Central memory CD8-positive, alpha-beta T cell (primary cell): Measurements from ENCODE around the gene IRX2.

Experiments used
- ATAC-seq: fragments of 150-1000 bp; cut with Tn5 transposase; replicated peaks from 2 replicates; pipeline ENCODE4 v1.10.0; 2022; ENCODE audit warnings: mild to moderate bottlenecking, moderate FRiP score, moderate number of reproducible peaks; ENCODE audit not compliant: poor library complexity, severe bottlenecking; ENCODE audit errors: extremely low read depth
- DNase-seq, 2 donors: peaks; one replicate each; pipeline ENCODE4 v3.0.0; 2021; ENCODE audit warnings: low spot score in 2 of 2
- H3K27ac Mint-ChIP-seq: one replicate; pipeline ENCODE4 v1.8.0; 2022; ENCODE audit warnings: low read depth, mild to moderate bottlenecking, moderate library complexity, mixed read lengths
- H3K27me3 Mint-ChIP-seq: one replicate; pipeline ENCODE4 v1.8.0; 2022; ENCODE audit warnings: mixed read lengths
- H3K36me3 Mint-ChIP-seq: one replicate; pipeline ENCODE4 v1.8.0; 2022; ENCODE audit warnings: mild to moderate bottlenecking, moderate library complexity, mixed read lengths; ENCODE audit not compliant: insufficient read depth
- H3K4me1 Mint-ChIP-seq: one replicate; pipeline ENCODE4 v1.8.0; 2022; ENCODE audit warnings: mixed read lengths
- H3K4me3 Mint-ChIP-seq: one replicate; pipeline ENCODE4 v1.8.0; 2022; ENCODE audit warnings: mild to moderate bottlenecking, moderate library complexity, mixed read lengths
- H3K9me3 Mint-ChIP-seq: one replicate; pipeline ENCODE4 v1.8.0; 2022; ENCODE audit warnings: mixed read lengths

IRX2 gene

GRCh38 chr5:2732850-2733249, 18.6 kb downstream of the IRX2 start:
- Mint-ChIP-seq H3K9me3 (peaks cover 4% of the 10 kb centered on the region), H3K36me3 (no peaks in the 10 kb centered on the region), H3K4me1 (no peaks in the 10 kb centered on the region), H3K27me3 (peaks cover 9% of the 10 kb centered on the region), H3K4me3 (no peak overlapping the region), H3K27ac (no peak overlapping the region)
- DNase-seq (no peak), ATAC-seq (no peak)

DNA sequence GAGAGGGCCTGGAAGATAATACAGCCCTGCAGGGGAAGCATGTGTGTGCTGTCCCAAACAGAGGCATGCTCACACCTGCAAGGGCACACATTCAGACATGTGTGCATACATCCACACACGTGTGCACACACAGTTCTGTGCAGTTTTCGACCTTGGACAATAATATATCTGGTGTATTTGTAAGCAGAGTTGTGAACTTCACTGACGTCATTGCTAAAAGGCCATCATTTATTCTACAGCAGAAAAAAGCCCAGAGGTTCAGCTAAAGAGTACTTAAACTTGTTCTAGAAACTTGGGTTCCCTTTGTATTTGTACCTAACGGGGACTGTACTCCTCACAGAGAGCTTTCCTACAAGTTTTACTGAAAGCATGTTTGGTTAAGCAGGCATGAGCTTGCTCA, 19.5 kb downstream of the IRX2 start:
- peaks cover 6% of the 10 kb centered on the region for H3K9me3 Mint-ChIP-seq

DNA sequence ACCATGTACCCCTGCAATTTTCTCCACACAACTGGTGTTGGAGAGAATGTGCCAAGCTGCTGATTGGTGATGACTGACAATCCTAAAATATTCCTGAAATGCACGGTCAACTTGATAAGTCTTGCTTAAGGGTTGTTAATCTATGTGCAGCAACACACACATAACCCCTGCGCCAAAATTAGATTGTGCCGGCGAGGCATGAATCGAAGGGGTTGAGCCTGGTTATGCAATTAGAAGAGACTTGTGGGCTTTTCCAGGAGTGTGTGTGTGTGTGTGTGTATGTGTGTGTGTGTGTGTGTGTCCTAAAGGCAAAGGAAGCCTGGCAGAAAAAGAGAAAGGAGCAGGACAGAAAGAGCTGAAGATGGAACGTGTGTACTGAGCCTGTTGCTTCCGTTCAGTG, 22.3 kb downstream of the IRX2 start:
- ATAC-seq (no peak), DNase-seq (no peak)
- peaks cover 6% of the 10 kb centered on the region for H3K27me3 Mint-ChIP-seq
- H3K36me3 Mint-ChIP-seq, result no peaks in the 10 kb centered on the region
- H3K27ac Mint-ChIP-seq, result no peak overlapping the region
- peaks cover 6% of the 10 kb centered on the region for H3K9me3 Mint-ChIP-seq
- H3K4me1 Mint-ChIP-seq, result no peaks in the 10 kb centered on the region
- no peak overlapping the region for H3K4me3 Mint-ChIP-seq

More for the DNA sequence above, 19.5 kb downstream of the IRX2 start:
- DNase-seq, result no peak
- H3K4me1 Mint-ChIP-seq, result no peaks in the 10 kb centered on the region
- no peak overlapping the region for H3K4me3 Mint-ChIP-seq
- ATAC-seq, result no peak
- no peaks in the 10 kb centered on the region for H3K36me3 Mint-ChIP-seq
- H3K27ac Mint-ChIP-seq, result no peak overlapping the region
- peaks cover 6% of the 10 kb centered on the region for H3K27me3 Mint-ChIP-seq

GRCh38 chr5:2727550-2727949, 23.9 kb downstream of the IRX2 start:
- no peak for ATAC-seq
- Mint-ChIP-seq H3K27ac (no peak overlapping the region), H3K27me3 (peaks cover 6% of the 10 kb centered on the region), H3K4me3 (no peak overlapping the region), H3K36me3 (no peaks in the 10 kb centered on the region), H3K4me1 (no peaks in the 10 kb centered on the region), H3K9me3 (peaks cover 6% of the 10 kb centered on the region)
- DNase-seq, result no peak

DNA sequence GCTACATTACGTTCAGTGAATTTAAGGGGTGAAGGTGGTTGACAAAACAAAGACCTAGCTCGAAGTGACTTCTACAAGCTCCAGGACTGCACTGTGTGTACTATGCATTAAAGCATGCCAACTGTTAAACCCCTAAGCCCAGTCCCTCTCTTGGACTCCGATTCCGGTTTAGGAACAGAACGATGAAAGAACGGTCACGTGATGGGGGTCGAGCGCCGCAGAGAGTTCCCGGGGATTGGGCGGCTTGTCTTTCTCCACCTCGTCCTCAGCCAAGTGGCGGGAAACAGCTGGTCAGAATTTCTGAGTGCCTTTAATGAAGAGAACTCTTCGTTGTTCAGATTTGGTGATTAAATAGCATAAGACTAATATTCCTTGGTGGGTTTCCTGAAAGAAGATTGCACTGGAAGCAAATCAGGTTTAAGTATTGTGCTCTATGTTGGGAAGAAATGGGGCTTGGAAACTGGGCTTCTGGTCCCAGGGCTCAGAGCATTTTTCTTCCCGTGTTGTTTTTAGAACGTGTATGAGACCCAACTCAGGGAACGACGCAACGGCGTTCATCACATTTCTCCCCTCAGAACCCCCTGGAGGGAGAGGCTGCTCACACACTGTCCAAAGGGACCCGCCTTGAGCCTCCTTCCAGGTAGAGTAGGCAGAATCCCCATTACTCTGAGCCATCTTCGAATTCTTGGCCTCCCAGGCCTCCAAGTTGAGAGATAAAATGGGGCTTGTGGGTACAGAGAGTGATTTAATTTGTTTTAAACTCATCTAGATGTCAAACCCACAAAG, 25.3 kb downstream of the IRX2 start:
- peaks cover 6% of the 10 kb centered on the region for H3K9me3 Mint-ChIP-seq
- no peak overlapping the region for H3K4me3 Mint-ChIP-seq
- ATAC-seq (no peak), DNase-seq (no peak)
- no peaks in the 10 kb centered on the region for H3K4me1 Mint-ChIP-seq
- no peaks in the 10 kb centered on the region for H3K36me3 Mint-ChIP-seq
- no peaks in the 10 kb centered on the region for H3K27me3 Mint-ChIP-seq
- no peak overlapping the region for H3K27ac Mint-ChIP-seq

DNA sequence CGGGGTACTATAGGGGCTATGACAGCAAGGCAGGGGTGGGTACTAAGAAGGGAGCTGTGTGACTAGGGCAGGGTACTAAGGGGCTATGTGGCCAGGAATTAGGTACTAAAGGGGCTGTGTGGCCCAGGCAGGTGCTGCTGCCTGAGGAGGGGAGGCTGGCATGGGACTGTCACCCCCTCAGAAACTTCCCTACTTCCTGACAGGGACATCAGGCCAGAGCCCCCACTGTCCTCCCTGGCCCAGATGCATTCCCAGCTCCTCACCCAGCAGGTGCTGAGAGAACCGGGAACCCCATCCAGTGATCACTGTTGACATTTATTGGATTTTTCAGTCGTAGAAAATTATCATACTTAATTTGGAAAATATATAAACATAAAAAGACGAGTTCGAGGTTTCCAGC, 26.6 kb downstream of the IRX2 start:
- no peak overlapping the region for H3K27ac Mint-ChIP-seq
- DNase-seq (no peak), ATAC-seq (no peak)
- no peaks in the 10 kb centered on the region for H3K4me1 Mint-ChIP-seq
- no peaks in the 10 kb centered on the region for H3K27me3 Mint-ChIP-seq
- no peak overlapping the region for H3K4me3 Mint-ChIP-seq
- H3K36me3 Mint-ChIP-seq, result no peaks in the 10 kb centered on the region
- peaks cover 10% of the 10 kb centered on the region for H3K9me3 Mint-ChIP-seq

DNA sequence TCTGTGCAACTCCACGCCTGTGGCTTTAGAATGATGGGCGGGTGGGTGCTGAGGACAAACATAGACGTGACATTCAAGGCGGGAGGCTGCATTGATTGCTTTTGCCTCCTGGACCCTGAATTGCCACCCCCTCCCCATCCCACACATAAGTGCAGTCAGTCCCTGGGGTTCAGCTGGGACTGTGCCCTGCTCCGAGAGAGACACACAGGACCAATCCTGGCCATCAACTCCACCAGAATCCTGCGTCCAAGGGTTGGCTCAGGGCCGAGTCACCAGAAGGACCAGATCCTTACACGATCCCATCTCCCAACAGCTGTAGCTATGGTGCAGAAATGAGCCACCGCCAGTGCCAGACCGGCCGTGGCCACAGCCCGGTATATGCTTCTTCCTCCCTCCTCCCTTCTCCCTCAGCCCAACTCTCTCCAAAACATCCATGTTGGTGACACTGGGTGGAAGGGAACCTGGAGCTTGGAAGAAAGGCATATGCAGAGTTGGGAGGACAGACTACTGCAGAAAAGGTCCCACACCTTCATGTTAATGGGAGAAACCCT, 27.4 kb downstream of the IRX2 start:
- H3K4me1 Mint-ChIP-seq, result no peaks in the 10 kb centered on the region
- peaks cover 11% of the 10 kb centered on the region for H3K9me3 Mint-ChIP-seq
- no peak overlapping the region for H3K4me3 Mint-ChIP-seq
- ATAC-seq (no peak), DNase-seq (no peak)
- no peaks in the 10 kb centered on the region for H3K27me3 Mint-ChIP-seq
- no peak overlapping the region for H3K27ac Mint-ChIP-seq
- H3K36me3 Mint-ChIP-seq, result no peaks in the 10 kb centered on the region

DNA sequence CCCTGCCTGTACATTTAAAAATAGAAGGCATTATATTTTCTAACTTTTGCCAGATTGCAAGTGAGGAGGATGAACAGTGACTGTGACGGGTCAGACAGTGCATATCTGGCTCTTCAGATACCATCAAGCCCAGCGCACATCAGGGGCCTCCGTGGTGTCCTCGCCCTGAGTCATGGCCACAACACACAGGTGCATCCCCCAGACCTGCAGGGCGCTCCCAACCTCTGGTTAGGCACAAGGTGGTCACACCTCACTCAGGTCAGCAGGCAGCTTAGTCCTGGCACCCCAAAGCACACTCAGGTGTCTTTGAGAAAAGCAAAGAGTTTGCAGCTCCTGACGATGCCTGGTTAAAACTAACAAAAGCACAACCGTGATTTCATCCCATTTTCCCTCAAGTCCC, 28.6 kb downstream of the IRX2 start:
- H3K4me3 Mint-ChIP-seq, result no peak overlapping the region
- no peak for DNase-seq
- H3K27ac Mint-ChIP-seq, result no peak overlapping the region
- no peak for ATAC-seq
- H3K27me3 Mint-ChIP-seq, result no peaks in the 10 kb centered on the region
- no peaks in the 10 kb centered on the region for H3K36me3 Mint-ChIP-seq
- no peaks in the 10 kb centered on the region for H3K4me1 Mint-ChIP-seq
- H3K9me3 Mint-ChIP-seq, result peaks cover 8% of the 10 kb centered on the region

- H3K4me1 Mint-ChIP-seq, result no peaks in the 10 kb centered on the region
- DNase-seq, result no peak
- no peak for ATAC-seq
- no peaks in the 10 kb centered on the region for H3K27me3 Mint-ChIP-seq
- peaks cover 5% of the 10 kb centered on the region for H3K9me3 Mint-ChIP-seq
- H3K27ac Mint-ChIP-seq, result no peak overlapping the region
- H3K4me3 Mint-ChIP-seq, result no peak overlapping the region
- no peaks in the 10 kb centered on the region for H3K36me3 Mint-ChIP-seq
Measured at GRCh38 chr5:2721385-2722138, 29.9 kb downstream of the IRX2 start.

- no peak for ATAC-seq
- no peak overlapping the region for H3K4me3 Mint-ChIP-seq
- no peaks in the 10 kb centered on the region for H3K4me1 Mint-ChIP-seq
- DNase-seq, result no peak
- H3K9me3 Mint-ChIP-seq, result peaks cover 5% of the 10 kb centered on the region
- no peaks in the 10 kb centered on the region for H3K27me3 Mint-ChIP-seq
- H3K36me3 Mint-ChIP-seq, result no peaks in the 10 kb centered on the region
- no peak overlapping the region for H3K27ac Mint-ChIP-seq
Measured at GRCh38 chr5:2719332-2719731, 32.1 kb downstream of the IRX2 start.

DNA sequence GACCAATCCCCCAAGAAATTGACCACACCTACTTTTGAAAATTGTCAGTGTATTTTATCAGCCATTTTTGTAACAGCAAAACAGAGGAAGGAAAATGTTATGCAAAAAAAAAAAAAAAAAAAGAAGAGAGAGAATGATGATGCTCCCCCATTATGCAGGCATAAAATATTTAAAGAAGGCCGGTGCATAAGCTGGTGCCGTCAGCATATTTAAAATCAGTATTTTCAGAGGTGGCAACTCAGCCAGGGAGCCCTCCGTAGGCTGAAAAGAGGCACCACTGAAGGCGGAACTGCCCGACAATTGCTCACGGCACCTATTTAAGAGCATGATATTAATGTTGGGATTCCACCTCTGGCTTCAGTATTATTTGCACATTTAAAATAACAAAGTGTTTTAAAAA, 33.4 kb downstream of the IRX2 start:
- no peaks in the 10 kb centered on the region for H3K36me3 Mint-ChIP-seq
- no peaks in the 10 kb centered on the region for H3K4me1 Mint-ChIP-seq
- ATAC-seq (no peak), DNase-seq (no peak)
- no peak overlapping the region for H3K27ac Mint-ChIP-seq
- no peak overlapping the region for H3K4me3 Mint-ChIP-seq
- H3K27me3 Mint-ChIP-seq, result no peaks in the 10 kb centered on the region
- H3K9me3 Mint-ChIP-seq, result peaks cover 5% of the 10 kb centered on the region

GRCh38 chr5:2715856-2716255, 35.6 kb downstream of the IRX2 start:
- ATAC-seq (no peak), DNase-seq (no peak)
- Mint-ChIP-seq H3K36me3 (no peaks in the 10 kb centered on the region), H3K27ac (no peak overlapping the region), H3K9me3 (peaks cover 5% of the 10 kb centered on the region), H3K4me3 (no peak overlapping the region), H3K4me1 (no peaks in the 10 kb centered on the region), H3K27me3 (no peaks in the 10 kb centered on the region)

DNA sequence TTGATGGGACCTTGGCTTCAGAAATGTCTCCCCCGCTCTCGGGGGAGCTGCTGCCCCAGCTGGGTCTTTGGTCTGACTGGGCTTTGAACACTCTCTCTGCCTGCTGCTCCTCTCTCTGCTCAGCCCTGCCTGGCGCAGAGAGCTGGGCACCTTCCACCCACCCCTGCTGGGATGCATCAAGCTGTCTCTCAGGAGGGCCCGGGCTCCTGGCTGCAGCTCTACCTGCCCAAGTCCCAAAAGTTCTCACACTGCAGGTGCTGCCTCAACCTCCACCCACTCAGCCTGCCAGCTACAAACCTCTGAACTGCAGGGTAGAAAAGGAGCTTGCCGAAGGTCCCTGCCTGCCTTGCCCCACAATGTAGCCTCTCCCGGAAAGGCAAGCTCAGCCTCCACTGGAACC, 36.7 kb downstream of the IRX2 start:
- ATAC-seq (no peak), DNase-seq (no peak)
- no peak overlapping the region for H3K27ac Mint-ChIP-seq
- H3K4me3 Mint-ChIP-seq, result no peak overlapping the region
- no peaks in the 10 kb centered on the region for H3K36me3 Mint-ChIP-seq
- peaks cover under 1% of the 10 kb centered on the region for H3K9me3 Mint-ChIP-seq
- no peaks in the 10 kb centered on the region for H3K27me3 Mint-ChIP-seq
- H3K4me1 Mint-ChIP-seq, result no peaks in the 10 kb centered on the region
